Stimulated activated CD4-positive, alpha-beta T cell treated with anti-CD3 and anti-CD28 coated beads, Interleukin-1b, Interleukin-23, amount 100 ng/mL, for 24 hours (primary cell): ENCODE measurements around the gene ZIM2.
"Not testable (repeated sequence)": the region's sequence is repeated elsewhere in the genome, so short reads cannot be mapped to it uniquely, and the experiment has no call there.

Source experiments
- DNase-seq, 4 experiments: peaks; one replicate each; pipeline ENCODE4 v3.0.0-alpha.2; 2020; ENCODE audit warnings: low read depth in 4 of 4, low spot score in 1 of 4

ZIM2 gene

DNA sequence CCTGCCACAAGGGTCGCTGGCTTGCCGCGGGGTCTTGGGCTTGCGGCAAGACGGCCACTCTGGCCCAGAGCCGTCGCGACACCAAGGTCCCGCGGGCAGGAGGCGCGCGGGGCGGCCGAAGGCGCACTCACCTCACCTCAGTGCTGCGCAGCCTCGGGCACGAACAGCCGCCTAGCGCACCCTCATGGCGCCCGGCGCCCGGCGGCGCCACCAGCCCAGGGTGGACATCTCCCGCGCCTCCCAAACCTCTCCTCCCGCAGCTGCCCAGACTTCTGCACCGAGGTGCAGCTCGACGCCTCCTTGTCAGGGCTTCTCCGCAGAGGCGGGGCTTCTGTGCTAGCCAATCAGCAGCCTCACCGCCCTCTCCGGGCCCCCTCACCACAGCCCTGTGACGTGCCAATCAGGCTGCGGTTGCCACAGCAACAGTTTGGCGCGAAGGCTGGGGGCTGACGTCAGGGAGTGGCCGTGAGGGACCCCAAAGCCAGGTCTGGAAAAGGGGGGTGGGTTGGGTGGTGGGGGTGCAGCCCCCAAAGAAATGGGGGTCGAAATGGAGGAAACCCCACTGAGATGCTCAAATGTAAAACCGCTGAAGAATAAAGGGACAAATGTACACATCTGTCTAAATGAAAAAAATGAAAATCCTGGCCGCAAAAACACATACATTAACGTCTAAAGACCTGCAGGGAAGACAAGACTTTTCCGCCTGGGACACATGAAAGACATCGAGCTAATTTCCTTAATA is at the start of gene ZIM2, which contains the start of gene PEG3:
TSS of gene ZIM2 (minus strand) at position 276 of the 742 bp plus-strand sequence. CDS start 16,449 bp downstream, outside the sequence.
TSS of gene PEG3 (minus strand) at position 276 of the 742 bp plus-strand sequence. CDS start 16,071 bp downstream, outside the sequence.
- DNase-seq: no peak

DNA sequence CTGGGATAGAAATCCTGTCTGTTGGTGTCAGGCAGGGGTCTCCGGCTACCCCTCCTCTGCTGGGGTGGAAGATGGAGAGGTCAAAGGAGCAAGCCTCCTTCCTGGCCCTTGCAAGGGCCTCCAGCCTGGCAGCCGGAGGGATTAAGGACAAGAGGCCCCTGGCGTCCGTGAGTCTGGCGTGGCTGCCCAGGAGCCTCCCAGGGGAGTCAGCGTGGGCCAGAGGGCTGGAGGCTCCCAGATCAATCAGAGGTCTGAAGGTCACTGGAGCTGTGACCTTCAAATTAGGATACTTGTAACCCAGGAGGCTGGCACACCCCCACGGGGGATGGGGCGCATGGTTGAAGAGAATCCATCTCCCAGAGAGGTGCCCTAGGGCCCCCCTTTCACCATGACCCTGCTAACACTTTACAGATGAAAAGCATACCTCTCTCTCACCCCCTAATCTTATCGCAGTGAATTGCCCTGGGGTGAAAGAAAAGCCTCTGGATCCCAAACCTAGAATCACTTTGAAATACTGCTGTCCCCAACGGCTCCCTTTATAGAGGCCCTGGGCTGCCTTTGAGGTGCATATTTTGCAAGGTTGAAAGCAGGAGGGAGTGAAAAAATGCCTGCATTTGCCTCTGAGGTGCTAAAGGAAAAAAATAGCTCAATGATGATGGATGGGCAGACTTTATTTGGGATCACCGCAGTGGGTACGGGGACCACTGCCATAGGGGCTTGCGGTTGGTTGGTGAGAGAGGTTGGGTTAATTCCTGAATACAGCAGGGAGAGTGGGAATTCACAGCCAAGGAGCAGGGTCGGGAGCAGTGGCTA is 44.9 kb upstream of the ZIM2 start:
- no peak for DNase-seq

DNA sequence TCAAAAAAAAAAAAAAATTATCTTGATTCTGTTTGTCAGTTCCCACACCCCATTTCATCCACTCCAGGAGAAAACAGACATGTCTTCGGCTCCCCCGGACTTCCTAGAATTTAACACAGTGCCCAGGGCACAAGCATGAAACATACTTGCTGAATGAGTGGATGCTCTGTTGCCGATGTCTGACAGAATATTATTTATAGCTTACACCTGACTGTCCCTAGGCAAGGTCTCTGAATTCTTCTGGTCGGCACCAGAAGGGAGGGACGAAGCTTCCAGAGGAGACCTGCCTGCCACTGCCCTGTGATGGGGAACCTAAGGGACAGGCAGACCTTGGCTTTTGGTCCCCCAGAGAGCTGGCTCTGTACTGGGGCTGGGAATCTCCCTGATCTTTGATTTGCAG is 43.9 kb upstream of the ZIM2 start:
- no peak for DNase-seq

DNA sequence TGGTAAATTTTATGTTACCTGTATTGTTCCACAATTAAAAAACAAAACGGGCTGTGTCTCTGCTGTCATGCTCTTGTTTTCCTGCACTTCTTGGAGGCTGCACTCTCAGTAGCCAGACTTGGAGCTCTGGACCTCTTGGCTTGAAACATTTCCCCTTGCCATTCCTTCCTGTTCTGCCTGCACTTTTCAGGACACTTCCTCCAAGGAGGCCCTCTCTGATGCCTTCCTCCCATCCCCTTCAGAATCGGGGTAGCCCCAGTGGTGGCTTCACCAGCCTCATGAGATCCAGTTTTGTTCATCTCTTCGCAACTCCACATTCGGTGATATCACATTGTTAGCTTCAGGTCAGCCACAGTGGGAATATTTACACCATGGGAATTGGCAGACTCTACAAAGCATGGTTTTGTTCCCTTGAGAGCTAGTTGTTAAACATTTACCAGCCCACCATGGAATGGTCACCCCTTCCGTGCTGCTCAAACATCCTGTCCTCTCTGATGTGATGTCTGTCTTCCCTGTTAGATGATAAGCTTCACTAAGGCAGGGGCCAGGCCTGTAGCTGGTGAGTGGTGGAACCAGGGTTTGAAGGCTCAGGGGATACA is 40.2 kb upstream of the ZIM2 start:
- DNase-seq: no peak

DNA sequence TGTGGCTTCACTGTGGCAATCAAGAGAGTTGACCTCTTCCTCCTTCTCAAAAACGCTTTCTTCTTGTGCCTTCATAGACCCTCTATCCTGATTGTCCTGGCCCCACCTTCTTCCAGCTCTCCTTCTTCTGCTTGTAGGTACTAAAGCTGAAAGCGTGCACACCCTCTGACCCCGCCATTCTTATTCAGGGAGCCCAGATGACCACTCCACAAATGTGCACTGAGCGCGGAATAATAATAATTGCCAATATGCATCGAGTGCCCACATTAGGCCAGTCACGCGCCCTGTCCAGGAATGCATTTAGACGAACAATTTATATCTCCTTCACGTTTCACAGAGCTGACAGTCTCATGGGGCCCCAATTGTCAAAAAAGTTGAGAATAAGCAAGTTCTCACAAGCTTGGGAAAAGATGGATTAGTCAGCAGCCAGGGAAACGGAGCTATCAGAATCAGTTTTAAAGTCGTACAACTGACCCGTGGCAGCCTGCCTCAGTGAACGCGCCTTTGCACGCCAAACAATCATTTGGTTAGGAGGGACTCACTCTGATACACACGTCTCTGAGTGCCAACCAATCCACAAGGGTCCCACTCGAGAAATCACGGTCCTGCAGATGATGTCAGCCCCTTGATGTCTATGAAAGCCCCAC is 36.7 kb upstream of the ZIM2 start:
- DNase-seq: no peak

DNA sequence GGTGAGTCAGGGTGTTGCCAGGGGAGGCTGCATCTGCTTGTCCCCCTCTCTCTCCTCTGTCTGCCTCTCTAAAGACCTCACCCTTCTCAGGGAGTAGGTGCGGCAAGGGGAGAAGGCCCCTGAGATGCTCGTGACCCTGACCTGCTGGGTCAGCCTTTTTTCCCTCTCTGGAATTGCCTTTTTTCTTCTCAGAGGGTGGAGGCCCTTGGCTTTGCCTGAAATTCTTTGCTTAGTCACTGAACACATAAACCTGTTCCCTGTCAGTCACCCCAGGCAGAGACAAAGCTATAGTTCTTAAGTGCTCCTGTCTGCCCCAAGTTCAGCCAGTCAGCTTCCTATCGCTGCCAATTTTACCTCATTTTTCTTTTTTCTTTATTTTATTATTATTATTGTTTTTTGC is 35.2 kb upstream of the ZIM2 start:
- DNase-seq: no peak

DNA sequence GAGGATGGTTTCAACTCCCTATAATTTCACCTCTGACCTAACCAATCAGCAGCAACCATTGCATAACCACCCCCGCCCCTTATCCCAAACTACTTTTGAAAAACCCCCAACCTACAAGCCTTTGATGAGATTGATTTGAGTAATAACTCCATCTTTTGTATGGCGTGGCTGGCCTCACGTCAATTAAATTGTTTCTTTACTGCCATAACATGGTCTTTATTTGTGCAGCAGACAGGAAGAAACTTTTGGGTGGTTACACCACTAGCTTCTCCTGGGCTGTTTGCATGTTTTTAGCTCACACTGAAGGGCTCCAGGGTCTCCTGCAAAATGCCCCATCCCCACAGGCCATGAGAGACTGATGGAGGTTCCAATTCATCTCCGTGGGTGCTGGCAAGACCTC is 34.0 kb upstream of the ZIM2 start:
- no peak for DNase-seq

DNA sequence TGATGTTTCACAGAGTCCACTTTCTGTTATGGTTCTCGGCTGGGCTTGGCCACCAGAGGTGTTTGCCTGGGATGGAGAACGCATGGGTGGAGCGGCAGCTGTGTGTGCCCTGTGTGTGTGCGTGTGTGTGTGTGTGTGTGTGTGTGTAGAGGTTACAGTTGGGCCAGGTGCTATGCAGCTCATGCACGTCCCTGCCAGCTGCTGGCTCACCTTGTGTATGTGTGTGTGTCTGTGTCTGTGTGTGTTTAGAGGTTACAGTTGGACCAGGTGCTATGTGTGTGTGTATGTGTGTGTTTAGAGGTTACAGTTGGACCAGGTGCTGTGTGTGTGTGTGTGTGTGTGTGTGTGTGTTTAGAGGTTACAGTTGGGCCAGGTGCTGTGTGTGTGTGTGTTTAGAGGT is 33.0 kb upstream of the ZIM2 start:
- no peak for DNase-seq

DNA sequence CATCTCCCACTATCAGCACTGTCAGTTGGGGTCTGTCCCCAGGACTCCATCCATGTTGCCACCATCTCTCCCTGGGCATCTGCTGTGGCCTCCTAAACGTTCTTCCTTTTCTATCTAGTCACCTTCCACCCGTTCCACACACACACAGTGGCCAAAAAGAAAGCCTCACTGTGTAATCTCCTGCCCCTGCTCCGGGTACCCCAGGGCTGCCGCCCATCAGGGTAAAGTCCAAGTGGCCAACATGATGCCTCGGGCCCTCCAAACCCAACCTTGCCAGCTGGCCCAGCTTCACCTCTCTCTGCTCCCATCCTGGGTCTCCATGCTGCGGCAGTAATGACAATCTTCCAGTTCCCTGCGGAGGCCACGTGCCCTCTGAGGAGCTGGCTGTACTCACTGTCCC is 29.4 kb upstream of the ZIM2 start:
- DNase-seq: no peak

DNA sequence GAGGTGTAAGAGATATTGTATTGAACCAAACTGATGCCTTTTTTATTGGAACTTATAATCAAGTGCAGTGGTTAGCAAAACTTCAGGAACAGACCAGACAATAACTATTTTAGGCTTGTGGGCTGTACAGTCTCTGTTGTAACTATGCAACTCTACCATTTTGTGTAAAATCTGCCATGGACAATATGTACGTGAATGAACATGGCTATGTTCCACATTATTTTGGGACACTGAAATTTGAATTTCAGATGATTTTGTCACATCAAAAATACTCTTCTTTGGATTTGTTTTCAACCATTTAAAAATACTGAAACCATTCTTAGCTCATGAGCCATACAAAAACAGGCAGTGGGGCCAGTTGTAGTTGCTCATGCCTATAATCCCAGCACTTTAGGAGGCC is 27.9 kb upstream of the ZIM2 start:
- no peak for DNase-seq

DNA sequence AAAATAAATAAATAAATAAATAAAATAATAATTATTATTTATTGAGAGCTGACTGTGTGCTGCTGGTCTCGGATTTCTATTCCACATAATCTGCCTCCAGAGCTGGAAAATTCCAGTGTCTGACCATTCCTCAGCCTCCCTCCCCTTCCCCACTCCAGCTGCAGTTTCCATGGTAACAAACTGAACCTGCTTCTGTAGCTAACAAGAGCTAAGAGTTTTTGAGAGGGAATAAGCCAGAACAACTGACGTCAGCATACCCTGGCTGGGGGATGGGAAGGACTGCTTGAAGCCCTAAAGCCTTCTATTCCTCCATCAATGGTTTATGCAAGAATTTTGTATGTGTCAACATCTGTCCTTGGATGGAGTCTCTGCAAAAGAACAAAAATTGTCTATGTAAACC is 26.0 kb upstream of the ZIM2 start:
- no peak for DNase-seq

DNA sequence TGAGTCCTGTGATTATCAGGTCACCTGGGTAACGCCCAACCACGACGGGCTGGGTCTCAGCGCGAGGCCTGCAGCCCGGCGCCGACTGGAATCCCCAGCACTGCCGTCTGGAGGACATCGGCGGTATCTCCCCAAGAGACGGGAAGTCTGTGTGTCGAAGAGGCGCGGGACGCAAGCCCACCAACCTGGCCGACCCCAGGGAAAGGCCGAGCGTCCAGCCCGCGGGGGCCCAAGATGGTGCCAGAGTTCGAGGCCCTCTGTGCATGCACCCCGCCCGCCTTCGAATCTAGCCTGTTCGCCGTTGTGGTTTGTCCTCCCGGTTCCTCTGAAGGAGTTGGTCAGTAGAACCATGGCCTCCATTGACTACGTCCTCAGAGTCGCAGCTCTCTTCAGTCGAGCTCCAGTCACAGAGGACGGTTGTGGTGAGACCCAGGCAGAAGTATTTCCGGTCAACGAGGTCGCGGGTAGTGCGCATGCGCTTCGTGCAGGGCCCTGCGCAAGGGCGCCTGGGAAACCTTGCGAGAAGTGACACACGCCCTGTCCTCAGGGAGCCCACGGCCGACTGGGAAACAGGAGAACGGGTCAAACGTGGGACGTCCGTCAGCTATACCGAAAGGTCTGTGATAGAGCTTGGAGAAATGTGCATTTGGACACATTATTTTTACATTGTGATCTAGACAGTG is 24.1 kb upstream of the ZIM2 start:
- no peak for DNase-seq

DNA sequence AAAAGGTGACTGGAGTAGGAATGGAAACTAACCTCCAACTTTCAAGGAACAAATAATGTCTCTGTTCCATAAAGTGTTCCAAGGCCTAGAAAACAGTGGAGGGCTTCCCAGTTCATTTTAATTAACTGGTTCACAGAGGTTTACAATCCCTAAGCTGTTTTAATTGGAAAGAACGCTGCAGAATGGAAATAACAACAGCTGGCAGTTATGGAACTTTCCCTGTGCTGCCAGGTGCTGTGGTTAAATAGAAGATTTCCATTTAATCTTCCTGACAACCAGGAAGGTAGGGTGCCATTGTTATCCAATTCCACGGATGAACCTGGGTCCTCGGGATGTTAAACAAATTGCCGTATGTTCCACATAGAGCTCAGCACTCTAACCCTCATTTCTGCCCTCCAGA is 22.2 kb upstream of the ZIM2 start:
- no peak for DNase-seq

DNA sequence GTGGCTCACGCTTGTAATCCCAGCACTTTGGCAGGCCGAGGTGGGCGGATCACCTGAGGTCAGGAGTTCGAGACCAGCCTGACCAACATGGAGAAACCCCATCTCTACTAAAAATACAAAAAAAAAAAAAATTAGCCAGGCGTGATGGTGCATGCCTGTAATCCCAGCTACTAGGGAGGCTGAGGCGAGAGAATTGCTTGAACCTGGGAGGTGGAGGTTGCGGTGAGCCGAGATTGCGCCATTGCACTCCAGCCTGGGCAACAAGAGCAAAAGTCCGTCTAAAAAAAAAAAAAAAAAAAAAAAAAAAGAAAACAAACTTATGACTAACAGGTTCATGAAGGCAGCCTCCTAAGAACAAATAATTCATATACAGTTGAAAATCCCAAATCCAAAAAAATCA is 19.9 kb upstream of the ZIM2 start:
- DNase-seq: not testable (repeated sequence)

DNA sequence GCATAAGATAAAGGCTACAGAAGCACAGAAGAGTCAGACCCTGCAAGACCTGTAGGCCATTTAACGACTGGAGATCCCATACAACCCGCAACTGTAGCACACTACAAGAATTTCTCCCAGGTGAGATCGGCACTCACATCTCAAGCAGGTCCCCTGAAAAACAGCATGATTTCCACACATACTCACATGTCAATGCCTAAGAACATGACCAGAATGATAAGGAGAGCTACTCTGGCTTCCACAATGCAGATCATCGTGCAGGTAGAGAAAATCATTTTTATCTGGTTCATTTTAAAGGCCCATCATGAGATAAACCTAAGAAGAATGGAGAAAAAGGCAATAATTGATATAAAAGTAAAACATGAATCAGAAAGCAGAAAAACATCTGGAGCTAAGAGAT is 17.5 kb upstream of the ZIM2 start:
- DNase-seq: no peak

DNA sequence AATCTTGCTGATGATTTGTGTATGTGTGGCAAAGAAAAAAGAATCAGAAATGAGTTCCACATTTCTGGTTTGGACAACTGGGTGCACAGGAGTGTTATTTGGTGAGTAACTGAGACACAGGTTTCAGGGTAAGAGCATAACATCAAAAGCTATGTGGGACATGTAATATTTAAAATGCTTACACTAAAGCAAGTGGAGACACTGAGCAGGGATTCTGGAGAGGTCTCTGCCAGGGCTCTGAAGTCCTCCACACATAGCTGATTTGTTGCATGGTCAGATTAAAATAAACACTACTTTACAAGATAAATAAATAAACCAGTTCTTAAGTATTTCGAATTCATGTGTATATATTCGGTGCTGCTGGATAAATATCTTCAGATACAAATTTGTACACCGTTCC is 16.3 kb upstream of the ZIM2 start:
- DNase-seq: no peak

DNA sequence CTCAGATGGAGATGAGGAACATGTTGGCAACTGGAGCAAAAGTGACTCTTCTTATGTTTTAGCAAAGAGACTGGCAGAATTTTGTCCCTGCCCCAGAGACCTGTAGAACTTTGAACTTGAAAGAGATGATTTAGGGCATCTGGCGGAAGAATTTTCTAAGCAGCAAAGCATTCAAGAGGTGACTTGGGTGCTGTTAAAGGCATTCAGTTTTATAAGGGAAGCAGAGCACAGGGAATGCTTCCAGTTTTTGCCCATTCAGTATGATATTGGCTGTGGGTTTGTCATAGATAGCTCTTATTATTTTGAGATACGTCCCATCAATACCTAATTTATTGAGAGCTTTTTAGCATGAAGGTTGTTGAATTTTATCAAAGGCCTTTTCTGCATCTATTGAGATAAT is 11.8 kb upstream of the ZIM2 start:
- DNase-seq: not testable (repeated sequence)

DNA sequence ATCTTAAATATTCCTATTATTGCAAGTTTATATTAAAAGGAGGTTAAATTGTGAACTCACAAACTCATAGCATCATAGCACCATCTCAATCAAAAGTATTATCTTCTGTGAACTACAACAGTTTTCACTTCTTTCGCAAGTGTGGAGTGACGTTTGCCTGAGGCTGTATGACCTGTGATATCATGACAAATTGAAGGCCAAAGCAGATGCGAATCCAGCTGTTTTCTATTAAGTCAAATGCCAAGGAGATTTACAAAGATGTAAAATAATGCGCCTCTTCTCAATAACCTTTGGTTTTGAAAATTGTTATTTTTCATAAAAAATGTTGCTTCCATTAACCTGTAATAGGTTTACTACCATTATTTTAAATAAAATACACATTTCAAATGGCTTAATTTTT is 7.6 kb upstream of the ZIM2 start:
- no peak for DNase-seq

DNA sequence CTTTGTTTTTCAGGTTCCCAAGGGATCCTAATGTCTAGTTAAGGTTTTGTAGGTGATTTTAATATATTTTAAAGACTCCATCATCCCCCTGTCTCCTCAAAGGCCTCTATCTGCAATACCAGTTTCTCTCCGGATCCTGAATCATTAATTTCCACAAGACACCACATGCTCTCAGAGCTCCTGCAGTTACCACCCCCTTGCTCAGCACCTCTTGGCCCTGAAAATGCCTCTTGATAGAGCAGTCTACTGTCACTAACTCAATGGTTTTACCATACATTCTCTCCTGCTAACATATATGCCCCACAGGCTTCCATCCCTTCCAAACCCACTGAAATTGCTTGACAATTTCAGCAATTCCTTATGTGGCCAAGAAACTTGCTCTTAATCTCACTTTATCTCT is 1.9 kb upstream of the ZIM2 start:
- no peak for DNase-seq

DNA sequence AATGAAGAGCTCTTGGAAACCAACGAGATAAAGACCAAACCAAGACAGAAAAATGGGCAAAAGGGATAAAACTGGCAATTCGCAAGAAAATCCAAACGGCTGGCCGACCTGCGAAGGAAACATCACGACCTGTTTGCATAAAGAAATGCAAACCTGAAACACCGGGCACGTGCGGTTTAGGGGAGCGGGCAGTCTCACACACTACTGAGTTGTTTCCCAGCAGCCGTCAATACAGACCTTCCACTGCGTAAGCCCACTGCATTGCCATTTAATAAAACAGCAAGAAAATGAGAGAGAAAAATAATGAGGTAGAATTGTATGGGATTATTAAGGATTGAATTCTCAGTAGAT is 642 bp upstream of the ZIM2 start:
- DNase-seq: no peak
